Upper lobe of left lung (tissue), 6 donors: Measurements from ENCODE around the gene HNRNPAB. TPM values are rescaled to one million over a fixed set of nuclear protein-coding genes. Genes with fewer than 3 reads are reported as not detected.
A peak's percentile ranks its signal among the peaks of the same experiment; 100 is the strongest.

Source experiments
- ATAC-seq, 2 donors: fragments of 200-7000 bp; cut with Tn5 transposase; one replicate each; pipeline ENCODE4 v1.9.1; 2022; ENCODE audit warnings: mild to moderate bottlenecking in 2 of 2, moderate library complexity in 2 of 2; ENCODE audit not compliant: low FRiP score in 2 of 2
- DNase-seq, 2 donors: peaks; one replicate each; pipeline ENCODE4 v3.0.0-alpha.2; 2019 to 2020
- H3K27ac ChIP-seq, 4 donors: fragments of 200-600 bp; sonication (generic); one replicate each; pipeline ENCODE4 v1.5.1; 2016 to 2019
- H3K27me3 ChIP-seq, 4 donors: fragments of 200-600 bp; sonication (generic); one replicate each; pipeline ENCODE4 v1.5.1; 2017 to 2019
- H3K36me3 ChIP-seq, 4 donors: fragments of 200-600 bp; sonication (generic); one replicate each; pipeline ENCODE4 v1.5.1; 2016 to 2019
- H3K4me1 ChIP-seq, 4 donors: fragments of 200-600 bp; sonication (generic); one replicate each; pipeline ENCODE4 v1.5.1; 2018 to 2019
- H3K4me3 ChIP-seq, 4 donors: fragments of 200-600 bp; sonication (generic); one replicate each; pipeline ENCODE4 v1.5.1; 2017 to 2019; ENCODE audit warnings: mild to moderate bottlenecking in 2 of 4, moderate library complexity in 1 of 4
- H3K9me3 ChIP-seq, 4 donors: fragments of 200-600 bp; sonication (generic); one replicate each; pipeline ENCODE4 v1.5.1; 2018 to 2019
- EP300 ChIP-seq, 4 donors: sonication (generic); formaldehyde crosslinking; IDR thresholded peaks; one replicate each; pipeline ENCODE4 v1.5.1; 2017; ENCODE audit warnings: antibody characterized with exemption in 4 of 4, control low read depth in 2 of 4
- POLR2A ChIP-seq, 4 donors: fragments of 450-650 bp; IDR thresholded peaks; one replicate each; pipeline ENCODE4 v1.5.1; 2016 to 2017; ENCODE audit warnings: antibody characterized with exemption in 4 of 4, mild to moderate bottlenecking in 2 of 4
- POLR2AphosphoS5 ChIP-seq, 2 donors: sonication (generic); formaldehyde crosslinking; IDR thresholded peaks; one replicate each; pipeline ENCODE4 v1.5.1; 2017; ENCODE audit warnings: antibody characterized with exemption in 2 of 2
- WGBS, 2 donors: methylation state at CpG; one replicate each; pipeline ENCODE4 v1.1.5; 2017 to 2018; 5-methylcytosine and 5-hydroxymethylcytosine counted together
- total RNA-seq, 6 donors: library from RNA; depleted of rRNA in 4 of 6; stranded (reverse); fragments of >200 nt in 4 of 6; gene quantifications; one replicate each; pipeline versions ENCODE4 v1.1.0 to v1.2.1, GENCODE V29; 2016 to 2021
- TF ChIP-seq, protein P1 (sequence below), 6 experiments: fragments of 450-650 bp in 4 of 6; fragments of 200-600 bp in 2 of 6; sonication (generic) in 2 of 6; IDR thresholded peaks; one replicate each; pipeline ENCODE4 v1.5.1; 2016 to 2019; ENCODE audit warnings: antibody characterized with exemption in 6 of 6
- donor health status: DM: no; HTN: no; CAD: no; lungs with moderate emphysema.
- donor health status: DM: no; HTN: yes; CAD: no; lungs with severe emphysema.

Gene HNRNPAB
- total RNA-seq, 6 donors from 2014 or later = 61.8 to 133 (median 97.7) TPM

DNA sequence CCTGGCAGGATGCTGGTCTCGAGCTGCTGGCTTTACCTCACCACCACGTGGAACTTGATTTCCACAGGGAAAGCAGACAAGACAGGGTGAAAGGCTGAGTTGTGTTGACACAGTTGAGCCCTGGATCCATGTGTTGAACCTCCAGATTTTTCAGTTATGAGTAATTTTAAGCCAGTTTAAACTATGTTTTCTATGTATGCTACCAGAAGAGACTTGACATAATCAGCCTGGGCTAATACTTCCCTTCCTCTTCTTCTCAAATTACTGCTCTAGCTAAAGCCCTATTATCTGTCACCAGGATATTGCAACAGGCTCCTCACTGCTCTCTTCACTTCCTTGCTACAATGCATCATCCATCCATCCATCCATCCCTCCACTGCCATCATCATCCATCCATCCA is 40.2 kb downstream of the HNRNPAB start:
- Histone ChIP-seq H3K27me3 (no peaks in the 10 kb centered on the region), H3K27ac (no peak overlapping the region), H3K4me1 (peaks cover 8 to 21% (median 18%) of the 10 kb centered on the region in 4 donors), H3K4me3 (no peak overlapping the region), H3K36me3 (no peaks in the 10 kb centered on the region), H3K9me3 (no peaks in the 10 kb centered on the region)
- ATAC-seq (no peak), DNase-seq (no peak)
- 79 to 94% methylated on average over 2 of the region's 2 CpGs for WGBS, 2 donors
- no peak for TF ChIP-seq EP300 (IDR thresholded peaks at IDR 0.05)
- TF ChIP-seq POLR2AphosphoS5 (IDR thresholded peaks at IDR 0.05) = no peak
- TF ChIP-seq POLR2A (IDR thresholded peaks at IDR 0.05) = no peak
- TF ChIP-seq, protein P1, sequence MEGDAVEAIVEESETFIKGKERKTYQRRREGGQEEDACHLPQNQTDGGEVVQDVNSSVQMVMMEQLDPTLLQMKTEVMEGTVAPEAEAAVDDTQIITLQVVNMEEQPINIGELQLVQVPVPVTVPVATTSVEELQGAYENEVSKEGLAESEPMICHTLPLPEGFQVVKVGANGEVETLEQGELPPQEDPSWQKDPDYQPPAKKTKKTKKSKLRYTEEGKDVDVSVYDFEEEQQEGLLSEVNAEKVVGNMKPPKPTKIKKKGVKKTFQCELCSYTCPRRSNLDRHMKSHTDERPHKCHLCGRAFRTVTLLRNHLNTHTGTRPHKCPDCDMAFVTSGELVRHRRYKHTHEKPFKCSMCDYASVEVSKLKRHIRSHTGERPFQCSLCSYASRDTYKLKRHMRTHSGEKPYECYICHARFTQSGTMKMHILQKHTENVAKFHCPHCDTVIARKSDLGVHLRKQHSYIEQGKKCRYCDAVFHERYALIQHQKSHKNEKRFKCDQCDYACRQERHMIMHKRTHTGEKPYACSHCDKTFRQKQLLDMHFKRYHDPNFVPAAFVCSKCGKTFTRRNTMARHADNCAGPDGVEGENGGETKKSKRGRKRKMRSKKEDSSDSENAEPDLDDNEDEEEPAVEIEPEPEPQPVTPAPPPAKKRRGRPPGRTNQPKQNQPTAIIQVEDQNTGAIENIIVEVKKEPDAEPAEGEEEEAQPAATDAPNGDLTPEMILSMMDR (IDR thresholded peaks at IDR 0.05) = no peak

DNA sequence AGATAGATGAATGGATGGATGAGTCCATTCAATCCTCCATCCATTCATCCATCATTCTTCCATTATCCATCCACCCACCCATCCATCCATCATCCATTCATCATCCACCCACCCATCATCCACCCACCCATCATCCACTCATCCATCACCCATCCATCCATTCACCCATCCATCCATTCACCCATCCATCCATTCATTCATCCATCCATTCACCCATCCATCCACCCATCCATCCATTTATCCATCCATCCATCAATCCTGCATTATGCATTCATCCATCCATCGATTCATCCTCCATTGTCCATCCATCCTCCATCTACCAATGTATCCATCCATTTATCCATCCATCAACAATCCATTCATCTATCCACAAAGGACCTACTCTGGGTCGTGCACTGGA is 41.1 kb downstream of the HNRNPAB start:
- TF ChIP-seq POLR2A (IDR thresholded peaks at IDR 0.05) (no peak), POLR2AphosphoS5 (IDR thresholded peaks at IDR 0.05) (no peak), EP300 (IDR thresholded peaks at IDR 0.05) (no peak)
- TF ChIP-seq, protein P1 (IDR thresholded peaks at IDR 0.05) = no peak
- Histone ChIP-seq H3K27me3 (no peaks in the 10 kb centered on the region), H3K4me3 (no peak overlapping the region), H3K4me1 (peaks cover 6 to 16% (median 12%) of the 10 kb centered on the region in 4 donors), H3K27ac (no peak overlapping the region), H3K36me3 (no peaks in the 10 kb centered on the region), H3K9me3 (no peaks in the 10 kb centered on the region)
- no peak for ATAC-seq
- 89 to 91% methylated on average over 2 of the region's 2 CpGs for WGBS, 2 donors
- DNase-seq = no peak

DNA sequence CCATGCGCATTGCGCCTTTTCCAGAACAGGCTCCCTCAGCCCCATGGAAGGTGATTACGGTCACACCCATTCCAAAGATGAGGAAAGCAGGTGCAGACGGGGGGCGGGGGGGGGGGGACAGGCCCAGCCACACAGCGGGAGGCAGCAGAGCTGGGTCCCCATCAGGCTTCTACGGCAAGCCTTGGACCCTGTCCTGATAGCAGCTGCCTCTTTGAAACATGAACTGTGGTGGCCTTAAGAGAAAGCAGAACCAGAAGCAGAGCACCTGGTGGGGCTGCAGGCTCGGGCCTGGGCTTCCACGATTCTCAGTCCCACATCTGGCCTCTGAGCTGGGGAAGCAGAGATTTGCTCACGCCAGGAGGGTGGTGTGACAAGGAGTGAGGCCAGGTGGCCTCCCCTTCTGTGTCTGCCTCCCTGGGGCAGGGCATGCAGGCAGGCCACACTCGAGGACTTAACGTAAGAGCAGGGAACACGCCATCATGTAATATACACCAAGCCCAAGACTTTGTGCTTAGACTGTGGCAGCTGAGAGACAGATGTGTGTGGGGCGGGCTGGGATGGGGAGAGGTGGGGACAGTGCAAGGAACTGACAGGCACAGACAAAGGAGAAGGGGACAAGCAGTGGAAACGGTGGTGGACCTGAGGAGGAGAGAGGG is 42.4 kb downstream of the HNRNPAB start:
- Histone ChIP-seq H3K27me3 (no peaks in the 10 kb centered on the region), H3K4me1 (peaks cover 0 to 4% (median 0%) of the 10 kb centered on the region in 4 donors), H3K27ac (no peak overlapping the region), H3K4me3 (no peak overlapping the region), H3K9me3 (no peaks in the 10 kb centered on the region), H3K36me3 (no peaks in the 10 kb centered on the region)
- ATAC-seq (no peak), DNase-seq (no peak)
- 78 to 88% methylated on average over 11 to 12 of the region's 15 CpGs for WGBS, 2 donors
- TF ChIP-seq EP300 (IDR thresholded peaks at IDR 0.05) (no peak), POLR2AphosphoS5 (IDR thresholded peaks at IDR 0.05) (no peak)

DNA sequence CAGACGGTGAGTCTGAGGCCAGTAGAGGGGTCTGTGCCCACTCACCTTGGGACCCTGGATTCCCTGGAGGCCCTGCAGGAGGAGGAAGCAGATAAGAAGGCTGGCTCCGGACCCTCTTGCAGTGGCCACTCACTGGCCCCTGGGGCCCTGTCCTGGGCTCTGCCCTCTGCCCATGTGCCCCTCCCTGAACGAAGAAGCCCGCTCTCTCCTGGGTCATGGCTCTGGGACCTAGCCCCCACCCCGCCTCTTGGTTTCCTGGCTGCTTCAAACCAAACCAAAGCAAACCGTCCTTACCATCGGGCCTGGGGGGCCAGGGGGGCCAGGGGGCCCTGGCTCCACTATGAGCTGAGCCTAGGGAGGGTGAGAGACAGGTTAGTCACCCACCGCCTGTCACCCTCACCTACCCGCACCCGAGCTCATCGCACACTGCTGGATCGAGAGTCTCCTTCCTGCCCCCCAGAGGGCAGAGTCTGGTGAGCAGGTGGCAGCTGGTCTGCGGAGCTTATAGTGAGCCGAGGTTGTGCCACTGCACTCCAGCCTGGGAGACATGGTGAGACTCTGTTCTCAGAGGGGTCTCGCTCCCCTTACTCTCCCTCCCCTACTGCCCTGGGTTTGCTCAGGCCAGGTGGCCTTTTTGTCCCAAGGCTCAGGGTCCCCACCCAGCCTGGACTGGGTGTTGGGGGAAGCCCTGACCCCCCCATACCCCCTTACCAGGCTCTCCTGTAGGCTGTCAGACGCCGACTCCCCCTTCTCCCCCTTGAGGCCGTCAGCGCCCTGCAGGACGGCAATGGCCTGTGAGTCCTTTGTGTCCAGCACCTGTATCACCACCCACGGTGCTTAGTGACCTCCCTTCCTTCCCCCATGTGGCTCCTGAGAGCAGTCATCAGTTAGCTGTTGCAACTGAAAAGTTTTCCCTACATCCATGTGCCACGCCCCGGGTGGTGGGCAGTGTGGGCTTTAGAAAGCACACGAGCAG is 43.4 kb downstream of the HNRNPAB start:
- Histone ChIP-seq H3K4me1 (peaks cover 0 to 4% (median 0%) of the 10 kb centered on the region in 4 donors), H3K27ac (no peak overlapping the region), H3K36me3 (no peaks in the 10 kb centered on the region), H3K9me3 (no peaks in the 10 kb centered on the region), H3K4me3 (no peak overlapping the region), H3K27me3 (no peaks in the 10 kb centered on the region)
- no peak for TF ChIP-seq EP300 (IDR thresholded peaks at IDR 0.05)
- TF ChIP-seq, protein P1 (IDR thresholded peaks at IDR 0.05) = no peak
- TF ChIP-seq POLR2AphosphoS5 (IDR thresholded peaks at IDR 0.05) = no peak
- no peak for TF ChIP-seq POLR2A (IDR thresholded peaks at IDR 0.05)
- 66 to 90% methylated on average over 16 to 20 of the region's 24 CpGs for WGBS, 2 donors
- DNase-seq = no peak
- ATAC-seq = peak in 1 of 2 donors; percentile 2

DNA sequence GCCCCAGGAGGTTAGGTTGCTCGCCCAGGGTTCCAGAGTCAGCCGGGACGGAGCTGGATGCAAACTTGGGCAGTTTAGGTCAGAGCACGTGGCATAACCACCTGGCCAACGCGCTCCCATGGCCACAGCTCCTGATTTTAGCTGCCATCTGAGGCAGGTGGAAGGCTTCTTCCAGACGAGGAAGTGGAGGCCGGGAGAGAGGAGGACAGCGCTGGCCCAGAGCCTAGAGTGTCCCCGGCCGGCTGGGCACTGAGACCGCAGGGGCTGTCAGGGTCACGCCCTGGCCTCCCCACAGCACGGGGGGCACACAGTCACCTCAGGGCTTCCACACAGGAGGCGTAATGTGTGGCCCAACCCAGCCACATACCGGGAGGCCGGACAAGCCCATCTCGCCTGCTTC is 44.4 kb downstream of the HNRNPAB start:
- peaks cover 0 to 4% (median 0%) of the 10 kb centered on the region in 4 donors for H3K4me1 ChIP-seq
- WGBS, 2 donors = 86 to 91% methylated on average over 14 to 18 of the region's 18 CpGs

More for the DNA sequence above, 44.4 kb downstream of the HNRNPAB start:
- Histone ChIP-seq H3K4me3 (no peak overlapping the region), H3K27ac (no peak overlapping the region), H3K9me3 (no peaks in the 10 kb centered on the region), H3K27me3 (no peaks in the 10 kb centered on the region), H3K36me3 (no peaks in the 10 kb centered on the region)
- ATAC-seq (peak in 1 of 2 donors; percentile 39), DNase-seq (no peak)
- TF ChIP-seq POLR2AphosphoS5 (IDR thresholded peaks at IDR 0.05) (no peak), EP300 (IDR thresholded peaks at IDR 0.05) (no peak), POLR2A (IDR thresholded peaks at IDR 0.05) (no peak)
- TF ChIP-seq, protein P1 (IDR thresholded peaks at IDR 0.05) = no peak
